GM23338 (cell line): Measurements from ENCODE around the gene EYA4. TPM values are rescaled to one million over a fixed set of nuclear protein-coding genes. Genes with fewer than 3 reads are reported as not detected.
A peak's percentile ranks its signal among the peaks of the same experiment; 100 is the strongest.

Experiments used
- ATAC-seq: fragments of 200-7000 bp; cut with Tn5 transposase; 3 replicates; pipeline ENCODE4 v1.9.1; 2020
- DNase-seq: peaks from one replicate; pipeline ENCODE4 v3.0.0-alpha.2; 2015; ENCODE audit warnings: low spot score
- H2AFZ ChIP-seq: fragments of 200-600 bp; sonication (generic); 2 replicates; pipeline ENCODE4 v1.8.0; 2016; ENCODE audit warnings: antibody characterized with exemption, mild to moderate bottlenecking, moderate library complexity
- H3F3A ChIP-seq: fragments of 200-600 bp; sonication (generic); replicated peaks from 2 replicates; pipeline ENCODE4 v1.8.0; 2017; ENCODE audit warnings: antibody characterized with exemption, mixed run types, low read depth
- H3K27ac ChIP-seq: fragments of 200-600 bp; sonication (generic); 2 replicates; pipeline ENCODE4 v1.6.1; 2016; ENCODE audit warnings: low read depth
- H3K27me3 ChIP-seq: fragments of 200-600 bp; sonication (generic); 2 replicates; pipeline ENCODE4 v1.8.0; 2016; ENCODE audit warnings: mild to moderate bottlenecking, mixed run types, moderate library complexity; ENCODE audit not compliant: insufficient read depth
- H3K36me3 ChIP-seq: fragments of 200-600 bp; sonication (generic); 2 replicates; pipeline ENCODE4 v1.8.0; 2016; ENCODE audit warnings: mild to moderate bottlenecking; ENCODE audit not compliant: insufficient read depth
- H3K4me1 ChIP-seq: fragments of 200-600 bp; sonication (generic); 2 replicates; pipeline ENCODE4 v1.8.0; 2016; ENCODE audit warnings: mild to moderate bottlenecking, moderate library complexity; ENCODE audit not compliant: insufficient read depth
- H3K4me2 ChIP-seq: fragments of 200-600 bp; sonication (generic); 2 replicates; pipeline ENCODE4 v1.7.1; 2017; ENCODE audit warnings: mixed run types
- H3K4me3 ChIP-seq: fragments of 200-600 bp; sonication (generic); 2 replicates; pipeline ENCODE4 v1.6.1; 2016; ENCODE audit warnings: mixed run types
- H3K79me2 ChIP-seq: fragments of 200-600 bp; sonication (generic); replicated peaks from 2 replicates; pipeline ENCODE4 v1.8.0; 2017; ENCODE audit warnings: mild to moderate bottlenecking; ENCODE audit not compliant: insufficient read depth
- H3K9me2 ChIP-seq: fragments of 200-600 bp; sonication (generic); 2 replicates; pipeline ENCODE4 v1.8.0; 2017; ENCODE audit not compliant: insufficient read depth
- H4K20me1 ChIP-seq: fragments of 200-600 bp; sonication (generic); replicated peaks from 2 replicates; pipeline ENCODE4 v1.8.0; 2017; ENCODE audit warnings: mild to moderate bottlenecking; ENCODE audit not compliant: insufficient read depth
- H3K27ac Mint-ChIP-seq: 2 replicates; pipeline ENCODE4 v1.8.0; 2020; ENCODE audit warnings: inconsistent platforms, mild to moderate bottlenecking, moderate library complexity, mixed read lengths
- H3K27me3 Mint-ChIP-seq: 3 replicates; pipeline ENCODE4 v1.8.0; 2022; ENCODE audit warnings: low read depth, mild to moderate bottlenecking, moderate library complexity, mixed read lengths, inconsistent platforms; ENCODE audit not compliant: insufficient read depth, poor library complexity
- H3K36me3 Mint-ChIP-seq: 3 replicates; pipeline ENCODE4 v1.8.0; 2021; ENCODE audit warnings: low read depth, mild to moderate bottlenecking, inconsistent platforms, moderate library complexity, mixed read lengths
- H3K4me1 Mint-ChIP-seq: 3 replicates; pipeline ENCODE4 v1.8.0; 2020; ENCODE audit warnings: mild to moderate bottlenecking, inconsistent platforms, mixed read lengths
- H3K4me3 Mint-ChIP-seq: 3 replicates; pipeline ENCODE4 v1.8.0; 2021; ENCODE audit warnings: moderate library complexity, mild to moderate bottlenecking, inconsistent platforms, mixed read lengths
- H3K9me3 Mint-ChIP-seq: 3 replicates; pipeline ENCODE4 v1.8.0; 2020; ENCODE audit warnings: moderate library complexity, mild to moderate bottlenecking, inconsistent platforms, mixed read lengths
- CREB1 ChIP-seq: fragments of 250-450 bp; sonication (Bioruptor Pico); IDR thresholded peaks from 2 replicates; pipeline ENCODE4 v1.5.0; 2020; ENCODE audit warnings: low read depth, mild to moderate bottlenecking, moderate library complexity
- EZH2 ChIP-seq: fragments of 200-600 bp; sonication (generic); IDR thresholded peaks from one replicate; pipeline ENCODE4 v1.8.0; 2017; ENCODE audit warnings: antibody characterized with exemption, mild to moderate bottlenecking, low read depth; ENCODE audit not compliant: unreplicated experiment
- EZH2phosphoT487 ChIP-seq: fragments of 200-600 bp; sonication (generic); IDR thresholded peaks from one replicate; pipeline ENCODE4 v1.8.1; 2018; ENCODE audit warnings: antibody characterized with exemption; ENCODE audit not compliant: unreplicated experiment
- NANOG ChIP-seq: IDR thresholded peaks from 2 replicates; pipeline ENCODE4 v1.6.1; 2016; ENCODE audit warnings: antibody characterized with exemption, borderline replicate concordance
- POLR2AphosphoS5 ChIP-seq: IDR thresholded peaks from 2 replicates; pipeline ENCODE4 v1.6.1; 2016; ENCODE audit warnings: antibody characterized with exemption, low read depth
- STAT1 ChIP-seq: IDR thresholded peaks from one replicate; pipeline ENCODE4 v1.6.1; 2016; ENCODE audit warnings: antibody characterized with exemption; ENCODE audit not compliant: unreplicated experiment
- ZNF114 ChIP-seq: fragments of 250-450 bp; sonication (Bioruptor Pico); IDR thresholded peaks from 2 replicates; pipeline ENCODE4 v1.5.0; 2020; ENCODE audit warnings: mild to moderate bottlenecking, moderate library complexity
- ZNF331 ChIP-seq: fragments of 250-450 bp; sonication (Bioruptor Pico); IDR thresholded peaks from 2 replicates; pipeline ENCODE4 v1.5.0; 2020; ENCODE audit warnings: low read depth, mild to moderate bottlenecking, moderate library complexity
- polyA plus RNA-seq: library from polyadenylated mRNA; unstranded; fragments of >200 nt; fragmentation: Nextera tagmentation; extraction: Ambion mirVana; gene quantifications from 2 replicates; pipeline ENCODE4 v1.2.1, GENCODE V29; 2016
- total RNA-seq: library from RNA; depleted of rRNA; stranded (reverse); fragments of >200 nt; shearing (Covaris generic); gene quantifications from 2 replicates; pipeline ENCODE4 v1.2.3, GENCODE V29; 2014
- TF ChIP-seq, protein P1 (sequence below): fragments of 250-450 bp; sonication (Bioruptor Pico); IDR thresholded peaks from 2 replicates; pipeline ENCODE4 v1.5.0; 2020; ENCODE audit warnings: mild to moderate bottlenecking, moderate library complexity

The EYA4 gene
- total and polyA plus RNA-seq, 2 experiments from 2014 or later = 0.05 to 0.21 TPM

DNA sequence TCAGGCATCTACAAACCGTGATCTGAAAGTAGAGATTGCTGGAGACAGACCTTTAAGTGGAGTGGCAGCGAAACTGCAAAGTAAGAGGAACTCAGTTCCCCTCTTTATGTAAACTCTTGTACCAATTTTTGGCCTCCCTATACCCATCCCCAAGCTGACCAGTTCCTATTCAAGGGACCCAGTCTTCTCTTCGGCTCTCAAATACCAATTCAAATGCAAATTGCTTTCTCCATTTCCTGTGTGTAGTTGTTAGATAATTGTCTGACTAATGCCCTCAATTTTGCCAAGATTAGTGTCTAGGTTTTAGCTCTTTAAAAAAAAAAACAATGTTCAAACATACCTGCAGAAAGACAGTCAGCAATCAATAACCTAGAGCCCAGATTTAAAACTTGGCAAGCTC, 150.9 kb downstream of the EYA4 start:
- no peaks in the 10 kb centered on the region for H3K36me3 ChIP-seq
- DNase-seq (peak; percentile 18), ATAC-seq (no peak; the same call in 2 of the 3 replicates)
- TF ChIP-seq NANOG = 0 out of 2 replicates have a peak, but pooled peaks have one; percentile 19
- no peak for TF ChIP-seq STAT1
- peak overlapping the region; percentile 2; the same call in 1 of the 2 replicates for H3K4me3 ChIP-seq
- no peaks in the 10 kb centered on the region for H4K20me1 ChIP-seq
- H3F3A ChIP-seq = no peaks in the 10 kb centered on the region
- H2AFZ ChIP-seq = peak overlapping the region; percentile 85; the same call in 1 of the 2 replicates
- peaks cover 17% of the 10 kb centered on the region for H3K4me1 ChIP-seq
- no peak overlapping the region for H3K27ac ChIP-seq
- Mint-ChIP-seq H3K27me3 (peaks cover 6% of the 10 kb centered on the region), H3K27ac (peak overlapping the region; percentile 49; the same call in 1 of the 2 replicates), H3K4me1 (peaks cover 20% of the 10 kb centered on the region), H3K9me3 (no peaks in the 10 kb centered on the region), H3K36me3 (no peaks in the 10 kb centered on the region), H3K4me3 (no peak overlapping the region)
- H3K79me2 ChIP-seq = no peaks in the 10 kb centered on the region
- peak overlapping the region; percentile 25 for H3K4me2 ChIP-seq
- no peaks in the 10 kb centered on the region for H3K27me3 ChIP-seq
- no peaks in the 10 kb centered on the region for H3K9me2 ChIP-seq

DNA sequence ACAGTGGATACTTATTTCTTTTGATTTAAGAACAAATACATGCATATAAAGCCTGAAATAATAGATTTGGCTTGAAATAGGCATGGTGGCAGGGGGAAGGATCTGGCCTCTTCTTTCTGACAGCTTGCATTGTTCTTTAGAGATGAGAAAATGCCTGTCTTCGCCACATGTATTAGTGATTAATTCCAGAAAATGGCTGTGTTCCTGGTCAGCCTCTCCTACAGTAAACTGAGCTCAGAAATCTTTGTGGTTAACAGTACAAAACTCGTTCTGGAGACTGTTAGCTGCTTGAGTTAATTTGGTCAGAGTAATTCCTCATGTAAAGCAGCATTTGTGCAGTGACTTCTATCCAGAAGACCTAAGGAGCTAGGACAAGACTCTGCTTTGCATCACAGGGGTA, 151.5 kb downstream of the EYA4 start:
- H3K4me2 ChIP-seq = peak overlapping the region; percentile 25
- TF ChIP-seq EZH2 = no peak
- no peak for TF ChIP-seq POLR2AphosphoS5
- no peak for TF ChIP-seq ZNF114
- no peak for TF ChIP-seq EZH2phosphoT487
- TF ChIP-seq, protein P1, sequence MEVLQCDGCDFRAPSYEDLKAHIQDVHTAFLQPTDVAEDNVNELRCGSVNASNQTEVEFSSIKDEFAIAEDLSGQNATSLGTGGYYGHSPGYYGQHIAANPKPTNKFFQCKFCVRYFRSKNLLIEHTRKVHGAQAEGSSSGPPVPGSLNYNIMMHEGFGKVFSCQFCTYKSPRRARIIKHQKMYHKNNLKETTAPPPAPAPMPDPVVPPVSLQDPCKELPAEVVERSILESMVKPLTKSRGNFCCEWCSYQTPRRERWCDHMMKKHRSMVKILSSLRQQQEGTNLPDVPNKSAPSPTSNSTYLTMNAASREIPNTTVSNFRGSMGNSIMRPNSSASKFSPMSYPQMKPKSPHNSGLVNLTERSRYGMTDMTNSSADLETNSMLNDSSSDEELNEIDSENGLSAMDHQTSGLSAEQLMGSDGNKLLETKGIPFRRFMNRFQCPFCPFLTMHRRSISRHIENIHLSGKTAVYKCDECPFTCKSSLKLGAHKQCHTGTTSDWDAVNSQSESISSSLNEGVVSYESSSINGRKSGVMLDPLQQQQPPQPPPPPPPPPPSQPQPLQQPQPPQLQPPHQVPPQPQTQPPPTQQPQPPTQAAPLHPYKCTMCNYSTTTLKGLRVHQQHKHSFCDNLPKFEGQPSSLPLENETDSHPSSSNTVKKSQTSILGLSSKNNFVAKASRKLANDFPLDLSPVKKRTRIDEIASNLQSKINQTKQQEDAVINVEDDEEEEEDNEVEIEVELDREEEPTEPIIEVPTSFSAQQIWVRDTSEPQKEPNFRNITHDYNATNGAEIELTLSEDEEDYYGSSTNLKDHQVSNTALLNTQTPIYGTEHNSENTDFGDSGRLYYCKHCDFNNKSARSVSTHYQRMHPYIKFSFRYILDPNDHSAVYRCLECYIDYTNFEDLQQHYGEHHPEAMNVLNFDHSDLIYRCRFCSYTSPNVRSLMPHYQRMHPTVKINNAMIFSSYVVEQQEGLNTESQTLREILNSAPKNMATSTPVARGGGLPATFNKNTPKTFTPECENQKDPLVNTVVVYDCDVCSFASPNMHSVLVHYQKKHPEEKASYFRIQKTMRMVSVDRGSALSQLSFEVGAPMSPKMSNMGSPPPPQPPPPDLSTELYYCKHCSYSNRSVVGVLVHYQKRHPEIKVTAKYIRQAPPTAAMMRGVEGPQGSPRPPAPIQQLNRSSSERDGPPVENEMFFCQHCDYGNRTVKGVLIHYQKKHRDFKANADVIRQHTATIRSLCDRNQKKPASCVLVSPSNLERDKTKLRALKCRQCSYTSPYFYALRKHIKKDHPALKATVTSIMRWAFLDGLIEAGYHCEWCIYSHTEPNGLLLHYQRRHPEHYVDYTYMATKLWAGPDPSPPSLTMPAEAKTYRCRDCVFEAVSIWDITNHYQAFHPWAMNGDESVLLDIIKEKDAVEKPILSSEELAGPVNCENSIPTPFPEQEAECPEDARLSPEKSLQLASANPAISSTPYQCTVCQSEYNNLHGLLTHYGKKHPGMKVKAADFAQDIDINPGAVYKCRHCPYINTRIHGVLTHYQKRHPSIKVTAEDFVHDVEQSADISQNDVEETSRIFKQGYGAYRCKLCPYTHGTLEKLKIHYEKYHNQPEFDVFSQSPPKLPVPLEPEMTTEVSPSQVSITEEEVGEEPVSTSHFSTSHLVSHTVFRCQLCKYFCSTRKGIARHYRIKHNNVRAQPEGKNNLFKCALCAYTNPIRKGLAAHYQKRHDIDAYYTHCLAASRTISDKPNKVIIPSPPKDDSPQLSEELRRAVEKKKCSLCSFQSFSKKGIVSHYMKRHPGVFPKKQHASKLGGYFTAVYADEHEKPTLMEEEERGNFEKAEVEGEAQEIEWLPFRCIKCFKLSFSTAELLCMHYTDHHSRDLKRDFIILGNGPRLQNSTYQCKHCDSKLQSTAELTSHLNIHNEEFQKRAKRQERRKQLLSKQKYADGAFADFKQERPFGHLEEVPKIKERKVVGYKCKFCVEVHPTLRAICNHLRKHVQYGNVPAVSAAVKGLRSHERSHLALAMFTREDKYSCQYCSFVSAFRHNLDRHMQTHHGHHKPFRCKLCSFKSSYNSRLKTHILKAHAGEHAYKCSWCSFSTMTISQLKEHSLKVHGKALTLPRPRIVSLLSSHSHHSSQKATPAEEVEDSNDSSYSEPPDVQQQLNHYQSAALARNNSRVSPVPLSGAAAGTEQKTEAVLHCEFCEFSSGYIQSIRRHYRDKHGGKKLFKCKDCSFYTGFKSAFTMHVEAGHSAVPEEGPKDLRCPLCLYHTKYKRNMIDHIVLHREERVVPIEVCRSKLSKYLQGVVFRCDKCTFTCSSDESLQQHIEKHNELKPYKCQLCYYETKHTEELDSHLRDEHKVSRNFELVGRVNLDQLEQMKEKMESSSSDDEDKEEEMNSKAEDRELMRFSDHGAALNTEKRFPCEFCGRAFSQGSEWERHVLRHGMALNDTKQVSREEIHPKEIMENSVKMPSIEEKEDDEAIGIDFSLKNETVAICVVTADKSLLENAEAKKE (CRISPR knock-in tag) = no peak
- TF ChIP-seq ZNF331 (CRISPR knock-in tag) = no peak
- TF ChIP-seq CREB1 (CRISPR knock-in tag) = no peak
- H3K36me3 Mint-ChIP-seq = no peaks in the 10 kb centered on the region
- no peaks in the 10 kb centered on the region for H3K9me2 ChIP-seq
- no peaks in the 10 kb centered on the region for H3K36me3 ChIP-seq
- no peaks in the 10 kb centered on the region for H4K20me1 ChIP-seq
- no peaks in the 10 kb centered on the region for H3K79me2 ChIP-seq
- H3K27ac ChIP-seq = no peak overlapping the region
- peaks cover 17% of the 10 kb centered on the region for H3K4me1 ChIP-seq
- H3K4me3 Mint-ChIP-seq = no peak overlapping the region
- H3F3A ChIP-seq = no peaks in the 10 kb centered on the region
- H3K4me3 ChIP-seq = no peak overlapping the region
- H3K9me3 Mint-ChIP-seq = no peaks in the 10 kb centered on the region
- peak overlapping the region; percentile 85; the same call in 1 of the 2 replicates for H2AFZ ChIP-seq
- H3K4me1 Mint-ChIP-seq = peaks cover 22% of the 10 kb centered on the region
- H3K27ac Mint-ChIP-seq = no peak overlapping the region; the same call in 1 of the 2 replicates
- no peak for ATAC-seq
- no peak for DNase-seq
- H3K27me3 Mint-ChIP-seq = peaks cover 6% of the 10 kb centered on the region
- no peaks in the 10 kb centered on the region for H3K27me3 ChIP-seq
